H1 (cell line): ENCODE measurements around the gene TRIOBP.

ENCODE experiments used
- ASH2L ChIP-seq: fragments of 200-600, 300-600 bp; sonication (generic); IDR thresholded peaks from one replicate; pipeline ENCODE4 v1.7.1; 2017; ENCODE audit warnings: low read length
- CEBPB ChIP-seq: IDR thresholded peaks from 2 replicates; pipeline ENCODE4 v1.6.1; 2012; ENCODE audit warnings: low read depth, low read length
- EZH2 ChIP-seq: fragments of 200-600 bp; sonication (generic); IDR thresholded peaks from 2 replicates; pipeline ENCODE4 v1.7.1; 2012; ENCODE audit warnings: low read depth, mild to moderate bottlenecking, moderate library complexity, low read length, inconsistent platforms; ENCODE audit not compliant: severe bottlenecking
- GABPA ChIP-seq: IDR thresholded peaks from 2 replicates; pipeline ENCODE4 v1.6.1; 2011; ENCODE audit warnings: mild to moderate bottlenecking, low read length, moderate library complexity, borderline replicate concordance; ENCODE audit not compliant: insufficient read depth
- JUN ChIP-seq: IDR thresholded peaks from 2 replicates; pipeline ENCODE4 v1.6.1; 2011; ENCODE audit warnings: low read depth, mild to moderate bottlenecking, improper control_type of control experiment, low read length
- JUND ChIP-seq: IDR thresholded peaks from 2 replicates; pipeline ENCODE4 v1.6.1; 2011; ENCODE audit warnings: mild to moderate bottlenecking, improper control_type of control experiment, low read length
- POLR2A ChIP-seq, 2 experiments: IDR thresholded peaks; 1 replicate in 1 of 2; 2 replicates in 1 of 2; pipeline ENCODE4 v1.6.1; 2011; ENCODE audit warnings: low read depth in 2 of 2, low read length in 2 of 2, mild to moderate bottlenecking in 2 of 2; ENCODE audit errors: control extremely low read depth in 1 of 2
- POLR2AphosphoS5 ChIP-seq: IDR thresholded peaks from 2 replicates; pipeline ENCODE4 v1.6.1; 2011; ENCODE audit warnings: low read depth, low read length
- RAD21 ChIP-seq, 2 experiments: IDR thresholded peaks in 1 of 2; conservative IDR thresholded peaks in 1 of 2; 2 replicates each; pipeline ENCODE4 v1.6.1; 2011; ENCODE audit warnings: low read depth in 2 of 2, low read length in 2 of 2, improper control_type of control experiment in 1 of 2, inconsistent platforms in 1 of 2, mild to moderate bottlenecking in 1 of 2, moderate library complexity in 1 of 2
- SUZ12 ChIP-seq: fragments of 200-600 bp; sonication (generic); IDR thresholded peaks from 2 replicates; pipeline ENCODE4 v1.6.1; 2012; ENCODE audit warnings: mild to moderate bottlenecking, inconsistent platforms, low read length, moderate library complexity, mixed read lengths
- TF ChIP-seq, protein P1 (sequence below): IDR thresholded peaks from 2 replicates; pipeline ENCODE4 v1.6.1; 2011; ENCODE audit warnings: low read length, improper control_type of control experiment
- TF ChIP-seq, protein P2 (sequence below), 3 experiments: IDR thresholded peaks; 1 replicate in 2 of 3; 2 replicates in 1 of 3; pipeline versions ENCODE4 v1.5.1 to v1.6.1; 2011; ENCODE audit warnings: low read length in 3 of 3, mild to moderate bottlenecking in 3 of 3, inconsistent platforms in 2 of 3, low read depth in 1 of 3, moderate library complexity in 1 of 3; ENCODE audit not compliant: insufficient read depth in 1 of 3; ENCODE audit errors: control extremely low read depth in 1 of 3

DNA sequence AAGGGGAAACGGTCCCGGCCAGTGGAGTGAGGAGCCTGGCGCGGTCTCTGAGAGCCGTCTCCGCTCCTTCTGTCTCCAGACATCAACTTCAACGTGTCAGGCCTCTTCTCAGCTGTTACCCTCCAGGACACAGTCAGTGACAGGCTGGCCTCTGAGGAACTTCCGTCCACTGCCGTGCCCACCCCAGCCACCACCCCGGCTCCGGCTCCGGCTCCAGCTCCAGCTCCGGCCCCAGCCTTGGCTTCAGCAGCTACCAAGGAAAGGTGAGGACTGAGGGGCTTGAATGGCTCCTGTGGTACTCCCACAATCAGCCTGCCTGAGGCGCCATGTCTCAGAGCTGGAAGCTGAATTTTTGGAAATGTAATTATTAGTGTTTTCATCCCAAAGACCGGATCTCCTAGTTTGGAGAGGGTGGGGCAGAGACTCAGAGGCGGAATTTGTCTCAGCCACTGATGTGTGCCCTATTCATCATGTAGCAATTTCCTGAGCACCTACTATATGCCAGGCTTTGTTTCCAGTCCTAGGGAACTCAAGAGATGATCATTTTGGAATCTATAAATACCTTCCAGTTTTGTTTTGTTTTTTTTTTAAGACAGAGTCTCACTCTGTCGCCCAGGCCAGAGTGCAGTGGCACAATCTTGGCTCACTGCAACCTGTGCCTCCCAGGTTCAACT, 46.2 kb upstream of the TRIOBP start:
- no peak for TF ChIP-seq POLR2A (IDR thresholded peaks at IDR 0.05; ENCODE audit: control extremely low read depth in 1 of 2, low read depth in 2 of 2, low read length in 2 of 2)
- no peak for TF ChIP-seq POLR2AphosphoS5
- no peak for TF ChIP-seq GABPA
- TF ChIP-seq SUZ12: no peak
- no peak for TF ChIP-seq JUN
- no peak for TF ChIP-seq RAD21 (IDR thresholded peaks at IDR 0.05 in 1 of 2, conservative IDR thresholded peaks at IDR 0.05 in 1 of 2; ENCODE audit: low read depth in 2 of 2, low read length in 2 of 2)
- no peak for TF ChIP-seq CEBPB
- no peak for TF ChIP-seq JUND
- TF ChIP-seq, protein P1, sequence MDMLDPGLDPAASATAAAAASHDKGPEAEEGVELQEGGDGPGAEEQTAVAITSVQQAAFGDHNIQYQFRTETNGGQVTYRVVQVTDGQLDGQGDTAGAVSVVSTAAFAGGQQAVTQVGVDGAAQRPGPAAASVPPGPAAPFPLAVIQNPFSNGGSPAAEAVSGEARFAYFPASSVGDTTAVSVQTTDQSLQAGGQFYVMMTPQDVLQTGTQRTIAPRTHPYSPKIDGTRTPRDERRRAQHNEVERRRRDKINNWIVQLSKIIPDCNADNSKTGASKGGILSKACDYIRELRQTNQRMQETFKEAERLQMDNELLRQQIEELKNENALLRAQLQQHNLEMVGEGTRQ: no peak
- TF ChIP-seq, protein P2, sequence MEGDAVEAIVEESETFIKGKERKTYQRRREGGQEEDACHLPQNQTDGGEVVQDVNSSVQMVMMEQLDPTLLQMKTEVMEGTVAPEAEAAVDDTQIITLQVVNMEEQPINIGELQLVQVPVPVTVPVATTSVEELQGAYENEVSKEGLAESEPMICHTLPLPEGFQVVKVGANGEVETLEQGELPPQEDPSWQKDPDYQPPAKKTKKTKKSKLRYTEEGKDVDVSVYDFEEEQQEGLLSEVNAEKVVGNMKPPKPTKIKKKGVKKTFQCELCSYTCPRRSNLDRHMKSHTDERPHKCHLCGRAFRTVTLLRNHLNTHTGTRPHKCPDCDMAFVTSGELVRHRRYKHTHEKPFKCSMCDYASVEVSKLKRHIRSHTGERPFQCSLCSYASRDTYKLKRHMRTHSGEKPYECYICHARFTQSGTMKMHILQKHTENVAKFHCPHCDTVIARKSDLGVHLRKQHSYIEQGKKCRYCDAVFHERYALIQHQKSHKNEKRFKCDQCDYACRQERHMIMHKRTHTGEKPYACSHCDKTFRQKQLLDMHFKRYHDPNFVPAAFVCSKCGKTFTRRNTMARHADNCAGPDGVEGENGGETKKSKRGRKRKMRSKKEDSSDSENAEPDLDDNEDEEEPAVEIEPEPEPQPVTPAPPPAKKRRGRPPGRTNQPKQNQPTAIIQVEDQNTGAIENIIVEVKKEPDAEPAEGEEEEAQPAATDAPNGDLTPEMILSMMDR (IDR thresholded peaks at IDR 0.05; ENCODE audit: control extremely low read depth in 1 of 3, insufficient read depth in 1 of 3, low read depth in 1 of 3, low read length in 3 of 3): no peak
- no peak for TF ChIP-seq ASH2L
- TF ChIP-seq EZH2: no peak
